Immature natural killer cell (primary cell): ENCODE results near the gene OR6N2. TPM values are rescaled to one million over a fixed set of nuclear protein-coding genes. Genes with fewer than 3 reads are reported as not detected.

Experiments used
- DNase-seq, 3 donors: peaks; one replicate each; pipeline ENCODE4 v3.0.0; 2022; ENCODE audit warnings: mixed read lengths in 1 of 3
- H3K27ac Mint-ChIP-seq, 6 donors: one replicate each; pipeline ENCODE4 v1.8.0; 2020; ENCODE audit warnings: mixed read lengths in 6 of 6, mild to moderate bottlenecking in 5 of 6, inconsistent platforms in 4 of 6, moderate library complexity in 3 of 6
- H3K27me3 Mint-ChIP-seq, 3 donors: one replicate each; pipeline ENCODE4 v1.8.0; 2020 to 2021; ENCODE audit warnings: low read depth in 3 of 3, mild to moderate bottlenecking in 3 of 3, mixed read lengths in 3 of 3, moderate library complexity in 3 of 3, inconsistent platforms in 1 of 3
- H3K36me3 Mint-ChIP-seq, 3 donors: one replicate each; pipeline ENCODE4 v1.8.0; 2020; ENCODE audit warnings: mixed read lengths in 3 of 3, inconsistent platforms in 2 of 3, mild to moderate bottlenecking in 2 of 3
- H3K4me1 Mint-ChIP-seq, 2 donors: one replicate each; pipeline ENCODE4 v1.8.0; 2020; ENCODE audit warnings: inconsistent platforms in 2 of 2, mild to moderate bottlenecking in 2 of 2, mixed read lengths in 2 of 2, moderate library complexity in 1 of 2
- H3K4me3 Mint-ChIP-seq, 5 donors: one replicate each; pipeline ENCODE4 v1.8.0; 2020; ENCODE audit warnings: mild to moderate bottlenecking in 5 of 5, mixed read lengths in 5 of 5, inconsistent platforms in 3 of 5, moderate library complexity in 3 of 5
- H3K9me3 Mint-ChIP-seq, 6 donors: one replicate each; pipeline ENCODE4 v1.8.0; 2020; ENCODE audit warnings: mild to moderate bottlenecking in 6 of 6, mixed read lengths in 6 of 6, inconsistent platforms in 4 of 6, moderate library complexity in 3 of 6
- polyA plus RNA-seq, 3 donors: library from polyadenylated mRNA; unstranded; fragments of 300-500 nt; fragmentation: Illumina TruSeq; gene quantifications; one replicate each; pipeline ENCODE4 v1.2.3, GENCODE V29; 2021

OR6N2 gene
- polyA plus RNA-seq, 3 donors from 2014 or later: not detected

DNA sequence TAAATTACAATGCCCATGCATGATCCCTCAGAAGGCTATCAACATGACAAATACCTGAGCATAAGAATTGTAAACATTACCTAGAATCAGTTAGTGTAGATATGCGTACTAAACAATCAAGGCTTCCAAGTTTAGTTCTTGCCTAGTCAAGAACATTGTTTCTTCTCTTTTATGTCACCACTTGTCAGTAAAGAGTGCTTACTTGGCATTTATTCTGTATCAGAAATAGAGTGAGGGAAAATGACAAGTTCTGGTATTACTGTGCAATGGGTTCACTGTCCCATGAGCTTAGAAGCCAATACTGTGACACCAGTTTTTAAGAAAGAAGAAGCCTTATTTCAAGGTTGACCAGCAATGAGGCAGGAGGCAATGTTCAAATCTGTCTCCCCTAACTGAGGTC is 22.7 kb upstream of the OR6N2 start:
- no peaks in the 10 kb centered on the region for H3K27me3 Mint-ChIP-seq

DNA sequence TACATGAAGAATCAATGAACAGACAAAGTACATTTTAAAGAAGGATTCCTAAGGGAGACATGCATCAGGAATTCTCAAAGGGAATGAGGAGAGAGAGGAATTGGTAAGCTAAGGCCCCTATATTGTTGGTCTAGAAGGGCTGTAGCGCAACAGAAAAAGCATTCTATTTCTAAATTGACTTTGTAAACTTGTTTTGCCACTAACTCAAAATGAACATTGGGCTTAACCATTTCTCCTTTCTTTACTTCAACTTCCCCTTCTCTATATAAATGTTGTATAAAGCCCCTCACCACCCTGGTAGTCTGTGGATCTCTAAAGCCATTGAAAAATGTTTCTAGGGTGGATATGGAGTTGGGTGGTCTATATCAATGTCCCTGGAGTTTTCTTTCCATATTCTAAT is 20.4 kb upstream of the OR6N2 start:
- no peaks in the 10 kb centered on the region for H3K4me1 Mint-ChIP-seq
- H3K36me3 Mint-ChIP-seq: peaks cover 0 to 6% (median 0%) of the 10 kb centered on the region in 3 donors
- no peak overlapping the region for H3K4me3 Mint-ChIP-seq
- no peaks in the 10 kb centered on the region for H3K27me3 Mint-ChIP-seq
- no peak overlapping the region for H3K27ac Mint-ChIP-seq
- H3K9me3 Mint-ChIP-seq: no peaks in the 10 kb centered on the region
- no peak for DNase-seq

More for the DNA sequence above, 22.7 kb upstream of the OR6N2 start:
- Mint-ChIP-seq H3K4me1 (no peaks in the 10 kb centered on the region), H3K9me3 (no peaks in the 10 kb centered on the region), H3K36me3 (peaks cover 0 to 6% (median 0%) of the 10 kb centered on the region in 3 donors), H3K27ac (no peak overlapping the region), H3K4me3 (no peak overlapping the region)
- DNase-seq: no peak

DNA sequence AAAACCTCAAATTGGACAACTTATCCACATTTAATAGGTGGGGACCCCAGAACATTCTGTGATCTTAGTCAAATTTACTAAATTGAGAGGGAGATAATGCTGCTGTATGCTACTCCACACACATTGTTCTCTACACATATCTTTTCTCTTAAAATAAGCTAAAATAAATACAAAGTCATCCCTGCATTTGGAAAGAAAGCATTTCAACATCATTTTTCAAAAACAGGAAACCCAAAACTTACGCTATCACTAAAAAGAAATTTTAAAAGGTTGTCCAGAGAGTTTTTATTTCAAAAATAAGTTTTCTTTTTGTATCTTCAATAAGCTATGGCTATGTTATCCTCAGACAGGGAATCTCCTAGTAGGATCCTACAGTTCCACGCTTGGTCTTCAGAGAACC is 19.5 kb upstream of the OR6N2 start:
- H3K27ac Mint-ChIP-seq: no peak overlapping the region
- H3K9me3 Mint-ChIP-seq: no peaks in the 10 kb centered on the region
- no peak for DNase-seq
- H3K36me3 Mint-ChIP-seq: peaks cover 0 to 6% (median 0%) of the 10 kb centered on the region in 3 donors
- H3K4me1 Mint-ChIP-seq: no peaks in the 10 kb centered on the region
- H3K4me3 Mint-ChIP-seq: no peak overlapping the region
- H3K27me3 Mint-ChIP-seq: no peaks in the 10 kb centered on the region

DNA sequence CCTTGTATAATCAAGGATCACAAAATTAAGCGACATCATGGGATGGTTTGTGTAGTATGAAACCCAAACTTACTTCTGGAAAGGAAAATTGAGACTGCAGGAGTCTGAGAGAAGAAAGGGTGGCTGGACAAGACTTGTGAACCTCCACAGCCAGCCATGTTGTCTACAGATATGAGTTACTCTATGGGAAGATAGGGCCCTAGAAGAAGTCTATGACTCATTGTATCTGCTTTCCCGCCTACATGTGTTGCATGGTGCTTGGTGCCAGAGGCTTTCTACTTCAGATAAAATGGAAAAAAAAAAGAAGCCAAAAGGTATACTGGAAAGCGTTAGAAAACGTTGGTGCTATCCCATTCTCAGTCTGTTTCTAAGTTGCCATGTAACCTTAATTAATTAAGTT is 18.7 kb upstream of the OR6N2 start:
- Mint-ChIP-seq H3K4me1 (no peaks in the 10 kb centered on the region), H3K27ac (no peak overlapping the region), H3K36me3 (peaks cover 0 to 6% (median 0%) of the 10 kb centered on the region in 3 donors), H3K4me3 (no peak overlapping the region), H3K27me3 (peaks cover 0 to 2% (median 0%) of the 10 kb centered on the region in 3 donors), H3K9me3 (no peaks in the 10 kb centered on the region)
- no peak for DNase-seq

DNA sequence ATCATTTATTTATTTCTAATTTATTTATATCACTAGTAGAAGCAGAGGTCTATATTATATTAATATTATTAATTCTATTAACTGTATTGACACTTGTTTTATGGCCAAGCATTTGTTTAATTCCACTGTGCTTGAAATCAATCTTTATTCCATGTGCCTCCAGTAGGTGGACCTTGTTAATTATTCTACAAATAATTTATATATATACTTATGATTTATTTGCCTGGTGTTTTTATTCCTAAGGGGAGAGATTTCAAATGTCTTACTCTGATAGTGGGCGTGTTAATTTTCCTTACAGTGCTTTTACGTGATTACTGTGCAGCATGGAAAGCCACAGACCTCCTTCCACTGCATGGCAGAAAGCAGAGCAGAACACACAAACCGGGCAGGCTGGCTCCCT is 17.5 kb upstream of the OR6N2 start:
- Mint-ChIP-seq H3K27me3 (peaks cover 0 to 6% (median 0%) of the 10 kb centered on the region in 3 donors), H3K27ac (no peak overlapping the region), H3K9me3 (no peaks in the 10 kb centered on the region), H3K4me1 (peaks cover 0 to 3% of the 10 kb centered on the region in 2 donors), H3K36me3 (peaks cover 0 to 6% (median 0%) of the 10 kb centered on the region in 3 donors), H3K4me3 (no peak overlapping the region)
- DNase-seq: no peak

DNA sequence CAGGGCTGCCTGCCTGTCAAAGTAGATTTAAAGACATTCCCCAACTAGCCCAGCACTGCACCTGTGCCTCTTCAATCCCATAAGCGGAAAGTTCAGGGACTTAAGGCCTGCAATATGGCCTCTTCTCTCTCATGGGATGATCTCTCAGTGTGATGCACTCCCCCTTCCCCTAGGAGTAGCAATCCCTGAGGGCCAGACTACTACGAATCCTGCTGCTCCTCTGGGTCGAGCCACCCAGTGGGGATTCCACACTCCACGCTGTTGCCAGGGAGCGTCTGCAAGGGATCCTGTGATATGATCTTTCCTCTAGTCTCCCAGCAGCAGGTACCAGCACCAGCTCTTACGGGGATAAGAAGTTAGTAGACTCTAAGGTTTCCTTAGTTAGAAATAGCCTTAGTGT is 13.2 kb upstream of the OR6N2 start:
- H3K27ac Mint-ChIP-seq: no peak overlapping the region
- no peak for DNase-seq
- H3K36me3 Mint-ChIP-seq: no peaks in the 10 kb centered on the region
- H3K4me3 Mint-ChIP-seq: no peak overlapping the region
- H3K4me1 Mint-ChIP-seq: peaks cover 0 to 3% of the 10 kb centered on the region in 2 donors
- H3K27me3 Mint-ChIP-seq: peaks cover 0 to 9% (median 2%) of the 10 kb centered on the region in 3 donors
- no peaks in the 10 kb centered on the region for H3K9me3 Mint-ChIP-seq

DNA sequence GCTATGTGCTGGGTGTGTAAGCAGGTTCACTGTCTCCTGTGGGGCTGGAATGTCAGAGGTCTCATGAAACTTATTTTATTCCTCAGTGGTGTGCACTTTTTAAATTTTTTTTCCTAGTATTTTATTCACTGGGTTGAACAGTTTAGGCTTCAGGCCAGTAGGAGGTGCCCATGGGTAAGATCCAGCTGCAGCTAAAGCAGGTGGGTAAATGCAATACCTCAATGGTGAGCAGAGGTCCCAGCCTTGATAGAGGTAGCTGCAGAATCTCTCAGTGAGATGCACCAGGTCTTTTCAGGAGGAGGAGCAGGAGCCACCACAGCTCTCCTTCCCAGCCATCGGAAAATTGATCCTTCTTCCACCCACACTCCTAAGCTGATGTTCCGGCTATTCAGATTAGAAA is 12.6 kb upstream of the OR6N2 start:
- Mint-ChIP-seq H3K4me1 (peaks cover 0 to 3% of the 10 kb centered on the region in 2 donors), H3K27ac (peak overlapping the region in 1 of 6 donors; percentile 29), H3K36me3 (no peaks in the 10 kb centered on the region), H3K4me3 (no peak overlapping the region), H3K27me3 (peaks cover 0 to 9% (median 2%) of the 10 kb centered on the region in 3 donors), H3K9me3 (peaks cover 0 to 1% (median 0%) of the 10 kb centered on the region in 6 donors)
- DNase-seq: peak; percentile 22 to 48 (median 33)

DNA sequence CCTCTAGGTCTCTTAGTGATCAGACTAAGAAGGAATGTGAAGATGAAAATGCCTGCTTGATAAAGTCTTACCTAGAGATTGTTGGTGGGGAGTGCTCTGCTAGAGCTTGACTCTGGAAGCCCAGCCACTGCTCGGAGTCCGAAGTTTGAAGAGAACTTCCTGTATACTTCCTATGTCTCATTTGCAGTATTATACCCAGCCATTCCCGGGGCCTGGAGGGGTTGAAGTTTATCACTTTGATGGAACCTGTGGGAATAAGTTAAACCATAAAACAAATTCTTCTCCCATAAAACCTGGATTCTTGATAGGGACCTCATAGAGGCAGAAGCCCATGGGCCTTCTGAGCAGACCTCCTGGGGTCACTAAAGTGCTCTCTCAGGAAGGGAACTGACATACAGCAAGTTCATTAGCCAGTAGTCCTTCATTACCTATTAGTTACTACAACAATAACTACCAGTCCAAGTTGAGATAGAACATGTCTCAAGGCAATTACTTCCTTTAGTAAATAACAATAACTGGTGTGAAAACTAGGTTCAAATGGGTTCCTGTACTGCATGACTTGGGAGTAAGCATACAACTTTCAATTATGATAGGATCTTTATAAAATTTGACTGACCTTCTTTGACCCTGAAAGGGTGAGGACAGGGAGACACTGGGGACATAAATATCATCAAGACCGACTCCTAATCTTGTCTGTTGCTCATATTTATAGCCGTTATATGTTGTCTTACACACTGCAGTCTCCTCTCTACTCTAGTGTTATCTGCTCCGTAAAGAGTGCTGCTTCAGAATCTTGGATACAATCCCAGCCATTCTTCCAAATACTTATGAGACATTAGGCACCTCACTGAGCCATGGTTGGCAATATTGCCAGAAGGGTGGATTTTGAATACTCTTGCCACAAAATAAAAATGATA is 8.8 kb downstream of the OR6N2 start, which contains the start of gene OR6N1:
TSS of gene OR6N1 (minus strand) at position 246 of the 917 bp plus-strand sequence. CDS start 5,513 bp downstream, outside the sequence.
- peaks cover 0 to 3% (median 0%) of the 10 kb centered on the region in 6 donors for H3K9me3 Mint-ChIP-seq
- no peaks in the 10 kb centered on the region for H3K4me1 Mint-ChIP-seq
- DNase-seq: no peak
- H3K27me3 Mint-ChIP-seq: peaks cover 0 to 5% (median 4%) of the 10 kb centered on the region in 3 donors
- no peak within 1 kb of the TSS for H3K27ac Mint-ChIP-seq
- H3K36me3 Mint-ChIP-seq: peaks cover 0 to 4% (median 0%) of the 10 kb centered on the region in 3 donors
- H3K4me3 Mint-ChIP-seq: no peak within 1 kb of the TSS

DNA sequence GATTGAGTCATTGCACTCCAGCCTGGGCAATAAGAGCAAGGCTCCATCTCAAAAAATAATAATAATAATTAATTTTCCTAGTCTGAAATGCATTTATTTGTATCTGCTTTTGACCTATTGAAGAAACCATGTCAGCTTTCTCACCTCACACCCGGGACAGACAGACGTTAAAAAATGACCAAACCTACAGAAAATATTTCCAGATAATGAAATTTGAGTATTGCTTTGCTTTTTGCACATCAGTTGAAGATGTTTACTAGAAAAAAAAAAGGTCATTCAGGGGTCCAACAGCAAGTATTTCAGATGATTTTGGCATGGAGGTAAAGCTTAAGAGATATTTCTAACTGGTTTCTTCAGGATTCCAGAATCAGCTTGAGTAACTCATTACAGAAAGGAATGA is 26.6 kb downstream of the OR6N2 start, which contains the start of gene OR6K6:
TSS of gene OR6K6 (plus strand) at position 301 of the 400 bp plus-strand sequence. CDS start 168 bp downstream, outside the sequence.
- Mint-ChIP-seq H3K36me3 (peaks cover 0 to 3% (median 0%) of the 10 kb centered on the region in 3 donors), H3K4me1 (no peaks in the 10 kb centered on the region), H3K4me3 (no peak within 1 kb of the TSS), H3K27ac (no peak within 1 kb of the TSS), H3K27me3 (peaks cover 0 to 7% (median 2%) of the 10 kb centered on the region in 3 donors), H3K9me3 (no peaks in the 10 kb centered on the region)
- no peak for DNase-seq

DNA sequence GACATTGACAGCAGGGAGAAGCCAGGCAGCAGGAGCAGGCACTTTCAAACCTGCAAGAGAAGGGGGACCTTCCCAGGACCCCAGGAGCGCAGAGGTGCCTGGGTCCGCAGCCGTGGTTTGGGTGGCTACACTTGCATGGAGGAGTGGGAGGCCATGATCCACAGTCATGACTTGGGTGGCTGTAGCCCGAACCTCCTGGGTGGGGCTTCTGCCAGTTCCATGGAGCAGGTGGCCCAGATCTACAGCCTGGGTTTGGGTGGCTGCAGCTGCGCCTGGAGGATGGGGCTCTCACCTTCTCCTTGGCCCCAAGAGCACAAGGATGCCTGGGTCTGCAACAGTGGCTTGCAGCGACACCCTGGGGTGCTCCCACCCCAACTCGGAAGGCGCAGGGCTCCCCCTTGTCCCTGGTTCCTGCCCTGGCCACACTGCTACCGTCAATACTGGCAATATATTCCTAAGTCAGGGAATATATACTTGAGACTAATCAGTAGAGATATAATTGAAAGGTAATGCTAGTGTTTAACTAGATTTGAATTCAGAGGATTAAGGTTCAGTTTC is 28.8 kb downstream of the OR6N2 start:
- no peaks in the 10 kb centered on the region for H3K9me3 Mint-ChIP-seq
- no peaks in the 10 kb centered on the region for H3K4me1 Mint-ChIP-seq
- no peaks in the 10 kb centered on the region for H3K36me3 Mint-ChIP-seq
- DNase-seq: no peak
- H3K4me3 Mint-ChIP-seq: no peak overlapping the region
- no peak overlapping the region for H3K27ac Mint-ChIP-seq
- H3K27me3 Mint-ChIP-seq: peaks cover 2 to 8% (median 3%) of the 10 kb centered on the region in 3 donors

DNA sequence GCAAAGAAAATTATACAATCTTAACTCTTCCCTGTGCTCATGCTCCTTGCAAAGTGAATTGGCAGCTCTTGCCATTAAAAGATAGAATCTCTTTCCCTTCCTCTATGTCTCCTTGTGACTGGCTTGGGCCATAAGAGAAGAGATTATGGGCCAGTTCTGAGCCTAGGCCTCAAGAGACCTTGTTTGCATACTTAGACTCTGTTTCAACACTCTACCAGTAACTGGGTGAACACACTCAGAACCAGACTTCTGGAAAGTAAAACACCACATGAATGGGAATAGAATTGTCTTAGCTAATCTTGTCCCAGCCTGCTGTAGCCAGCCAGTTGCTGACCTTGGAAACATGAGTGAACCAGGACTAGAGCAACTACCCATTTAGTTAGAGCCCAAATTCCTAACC is 45.2 kb downstream of the OR6N2 start:
- no peak overlapping the region for H3K4me3 Mint-ChIP-seq
- H3K27ac Mint-ChIP-seq: no peak overlapping the region
- H3K9me3 Mint-ChIP-seq: no peaks in the 10 kb centered on the region
- H3K4me1 Mint-ChIP-seq: no peaks in the 10 kb centered on the region
- H3K27me3 Mint-ChIP-seq: peaks cover 4 to 8% (median 4%) of the 10 kb centered on the region in 3 donors
- H3K36me3 Mint-ChIP-seq: peaks cover 0 to 7% (median 0%) of the 10 kb centered on the region in 3 donors
- no peak for DNase-seq

DNA sequence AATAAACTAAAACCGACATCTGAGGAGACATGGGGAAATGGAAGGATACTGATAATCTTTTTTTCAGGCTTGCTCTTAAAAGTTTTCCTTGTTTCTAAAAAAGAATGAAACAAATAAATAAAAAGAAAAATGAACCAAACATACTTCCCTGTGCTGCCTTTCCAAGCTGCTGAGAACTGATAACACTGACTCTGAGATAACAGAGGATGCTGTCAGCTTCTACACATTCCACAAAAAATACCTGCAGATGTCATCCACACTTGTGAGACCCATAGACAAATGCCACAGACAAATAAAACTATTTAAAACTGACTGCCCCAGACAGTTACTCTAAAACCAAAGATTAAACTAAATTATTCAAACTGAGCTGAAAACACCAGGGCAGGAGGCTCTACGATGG is 48.5 kb downstream of the OR6N2 start:
- DNase-seq: no peak
- Mint-ChIP-seq H3K4me1 (no peaks in the 10 kb centered on the region), H3K9me3 (no peaks in the 10 kb centered on the region), H3K36me3 (peaks cover 0 to 3% (median 0%) of the 10 kb centered on the region in 3 donors), H3K27ac (no peak overlapping the region), H3K4me3 (no peak overlapping the region), H3K27me3 (peaks cover 1 to 6% (median 2%) of the 10 kb centered on the region in 3 donors)

DNA sequence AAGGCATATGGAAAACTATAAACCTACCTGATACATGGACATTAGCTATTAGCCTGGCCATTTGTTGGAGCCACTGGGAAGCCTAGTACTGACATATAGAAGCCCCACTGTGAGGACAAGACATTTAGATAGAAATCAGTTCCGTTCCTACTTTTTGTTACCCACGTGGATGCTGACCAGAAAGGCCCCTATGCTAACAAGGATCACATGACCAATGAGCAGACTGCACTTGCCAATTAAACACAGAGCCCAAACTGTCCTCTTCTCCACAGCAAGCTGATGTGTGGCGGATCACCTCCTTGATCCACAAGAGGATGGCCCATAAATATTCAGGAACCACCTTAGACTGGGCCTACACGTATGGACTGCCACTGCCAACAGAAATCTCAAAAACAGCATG is 49.3 kb downstream of the OR6N2 start:
- H3K27me3 Mint-ChIP-seq: peaks cover 2 to 6% (median 4%) of the 10 kb centered on the region in 3 donors
- H3K4me3 Mint-ChIP-seq: no peak overlapping the region
- no peaks in the 10 kb centered on the region for H3K36me3 Mint-ChIP-seq
- H3K9me3 Mint-ChIP-seq: no peaks in the 10 kb centered on the region
- H3K4me1 Mint-ChIP-seq: no peaks in the 10 kb centered on the region
- no peak overlapping the region for H3K27ac Mint-ChIP-seq
- DNase-seq: no peak

DNA sequence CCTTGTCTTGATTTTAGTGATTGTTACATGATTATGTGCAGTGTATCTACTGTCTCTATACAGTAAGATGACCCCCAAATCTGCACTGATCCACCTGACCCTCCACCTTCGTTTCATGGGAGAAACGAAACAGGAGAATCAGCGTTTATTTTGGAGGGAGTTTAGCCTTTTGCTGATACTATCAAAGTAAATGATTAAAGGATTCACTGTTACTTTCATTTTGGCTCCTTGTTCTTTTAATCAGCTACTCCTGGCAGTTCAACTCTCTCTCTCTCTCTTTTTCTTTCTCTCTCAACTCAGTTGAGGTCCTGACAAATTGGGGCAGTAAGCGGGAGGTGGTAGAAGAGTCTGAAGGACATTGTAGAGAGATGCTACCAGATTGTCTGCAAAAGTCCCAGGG is 50.6 kb downstream of the OR6N2 start:
- Mint-ChIP-seq H3K27ac (no peak overlapping the region), H3K4me3 (no peak overlapping the region), H3K4me1 (no peaks in the 10 kb centered on the region), H3K9me3 (peaks cover 0 to 2% (median 0%) of the 10 kb centered on the region in 6 donors), H3K36me3 (no peaks in the 10 kb centered on the region), H3K27me3 (peaks cover 0 to 9% (median 2%) of the 10 kb centered on the region in 3 donors)
- DNase-seq: no peak
